ENCODE data around the gene PRR30. TPM values are rescaled to one million over a fixed set of nuclear protein-coding genes. Genes with fewer than 3 reads are reported as not detected.

PRR30 gene
- polyA plus RNA-seq, 1 donor = not detected

DNA sequence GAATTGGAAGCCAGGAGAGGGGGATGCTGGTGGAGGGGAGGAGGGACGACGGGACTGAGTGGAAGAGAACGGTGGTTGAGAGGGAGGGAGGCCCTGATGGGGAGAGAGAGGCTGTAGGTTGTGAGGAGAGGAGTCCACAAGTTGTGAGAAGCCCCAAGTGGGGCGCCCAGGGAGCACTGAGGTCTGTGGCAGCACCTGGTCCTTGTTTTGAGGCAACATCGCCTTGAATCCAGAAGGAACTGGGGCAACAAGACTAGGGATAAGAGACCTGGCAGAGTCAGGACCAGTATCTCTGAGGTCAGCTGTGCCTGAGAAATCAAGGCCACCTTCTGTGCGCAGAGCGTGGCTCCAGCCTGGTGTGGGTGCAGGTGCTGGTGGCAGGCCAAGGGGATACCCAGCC is 1.1 kb downstream of the PRR30 start:
- peaks cover 14% of the 10 kb centered on the region for H3K4me1 ChIP-seq (ENCODE audit: control insufficient read depth, insufficient read depth, low read length)
- 60% methylated on average over 2 of the region's 7 CpGs for WGBS (ENCODE audit: insufficient coverage, low lambda C conversion rate)
- peaks cover under 1% of the 10 kb centered on the region for H3K36me3 ChIP-seq (ENCODE audit: control insufficient read depth, insufficient read depth, low read length)
- no peaks in the 10 kb centered on the region for H3K27me3 ChIP-seq (ENCODE audit: control insufficient read depth, insufficient read depth, low read length)
- no peak overlapping the region for H3K27ac ChIP-seq (ENCODE audit: low read length)
- DNase-seq = no peak
- no peak overlapping the region for H3K4me3 ChIP-seq (ENCODE audit: low read length)
- no peaks in the 10 kb centered on the region for H3K9me3 ChIP-seq (ENCODE audit: control insufficient read depth, low read depth, low read length)

DNA sequence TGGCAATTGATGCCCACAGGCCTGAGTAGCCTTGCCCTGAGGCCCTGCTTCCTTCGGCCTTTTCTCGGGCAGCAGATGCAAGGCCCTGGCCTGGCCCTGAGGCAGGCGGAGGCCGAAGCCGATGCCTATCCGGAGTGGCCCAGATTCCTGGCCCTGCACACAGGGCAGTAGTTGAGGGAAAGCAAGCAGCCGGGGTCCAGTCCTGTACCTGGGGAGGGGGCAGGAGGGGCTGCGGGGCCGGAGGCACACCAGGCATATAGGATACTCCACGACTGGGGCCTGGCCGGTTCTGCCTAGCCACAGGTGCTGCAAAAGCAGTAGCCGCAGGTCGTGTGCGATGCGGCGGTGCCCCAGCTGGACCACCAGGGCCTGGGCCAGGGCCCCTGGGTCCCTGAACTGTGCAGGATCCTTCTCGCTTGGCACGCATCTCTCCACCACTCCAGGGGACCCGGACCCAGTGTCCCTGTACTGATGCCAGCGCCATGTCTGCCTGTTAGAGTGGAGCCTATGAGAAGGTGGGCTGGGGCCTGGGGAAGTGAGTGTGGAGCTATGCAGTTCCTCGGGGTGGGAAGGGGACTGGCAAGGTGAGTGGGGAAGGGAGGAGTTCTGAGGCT is 1.8 kb downstream of the PRR30 start:
- Histone ChIP-seq H3K9me3 (ENCODE audit: control insufficient read depth, low read depth, low read length) (no peaks in the 10 kb centered on the region), H3K36me3 (ENCODE audit: control insufficient read depth, insufficient read depth, low read length) (peaks cover 8% of the 10 kb centered on the region), H3K4me3 (ENCODE audit: low read length) (no peak overlapping the region), H3K4me1 (ENCODE audit: control insufficient read depth, insufficient read depth, low read length) (peaks cover 16% of the 10 kb centered on the region), H3K27ac (ENCODE audit: low read length) (no peak overlapping the region), H3K27me3 (ENCODE audit: control insufficient read depth, insufficient read depth, low read length) (no peaks in the 10 kb centered on the region)
- WGBS (ENCODE audit: insufficient coverage, low lambda C conversion rate) = 60% methylated on average over 1 of the region's 21 CpGs
- DNase-seq = no peak

DNA sequence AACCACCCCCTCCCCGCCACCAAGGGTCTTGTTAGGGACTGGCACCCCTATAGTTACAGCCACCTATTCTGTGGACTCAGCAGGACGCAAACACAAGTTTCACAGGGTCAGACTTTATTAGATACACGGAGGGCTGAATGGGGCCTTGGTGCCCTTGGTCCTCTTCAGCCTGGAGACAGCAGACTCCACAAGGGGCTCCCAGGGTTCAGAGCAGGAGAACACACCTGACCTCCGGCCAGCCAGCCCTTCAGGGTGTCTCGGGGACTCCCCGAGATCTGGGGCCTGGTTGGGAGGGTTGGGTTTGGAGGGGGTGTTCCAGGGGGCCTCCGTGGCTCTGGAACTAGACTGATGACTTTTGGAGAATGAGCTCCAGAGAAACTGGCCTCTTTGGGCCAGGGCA is 2.5 kb downstream of the PRR30 start:
- no CpG with 5 or more reads among the region's 7 CpGs for WGBS (ENCODE audit: insufficient coverage, low lambda C conversion rate)
- H3K4me3 ChIP-seq (ENCODE audit: low read length) = no peak overlapping the region
- H3K27me3 ChIP-seq (ENCODE audit: control insufficient read depth, insufficient read depth, low read length) = no peaks in the 10 kb centered on the region
- no peaks in the 10 kb centered on the region for H3K9me3 ChIP-seq (ENCODE audit: control insufficient read depth, low read depth, low read length)
- peaks cover 15% of the 10 kb centered on the region for H3K36me3 ChIP-seq (ENCODE audit: control insufficient read depth, insufficient read depth, low read length)
- peaks cover 10% of the 10 kb centered on the region for H3K4me1 ChIP-seq (ENCODE audit: control insufficient read depth, insufficient read depth, low read length)
- no peak overlapping the region for H3K27ac ChIP-seq (ENCODE audit: low read length)
- DNase-seq = no peak

DNA sequence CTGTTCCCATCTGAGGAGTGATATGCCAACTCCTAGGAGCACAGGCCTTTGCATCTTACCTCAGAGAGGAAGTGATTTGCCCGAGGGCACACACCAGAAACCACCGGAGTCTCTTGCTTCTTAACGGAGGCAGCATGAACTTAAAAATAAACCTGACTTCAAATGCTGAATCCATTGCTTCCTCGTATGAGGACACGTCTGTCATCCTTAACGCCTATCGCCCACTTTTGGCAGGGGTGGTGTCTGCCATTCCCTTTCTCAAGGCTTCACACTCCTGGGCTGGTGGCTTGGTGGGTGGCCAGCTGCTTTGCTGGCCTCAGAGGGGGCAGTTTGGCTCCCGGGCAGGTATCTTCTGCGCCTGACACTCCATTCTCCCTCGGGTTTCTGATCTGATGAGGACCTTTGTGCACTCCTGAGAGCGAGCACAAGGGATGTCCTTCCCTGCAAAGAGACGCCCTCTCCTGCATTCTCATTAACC is 3.7 kb downstream of the PRR30 start:
- no peak overlapping the region for H3K27ac ChIP-seq (ENCODE audit: low read length)
- H3K4me3 ChIP-seq (ENCODE audit: low read length) = no peak overlapping the region
- peaks cover 10% of the 10 kb centered on the region for H3K4me1 ChIP-seq (ENCODE audit: control insufficient read depth, insufficient read depth, low read length)
- WGBS (ENCODE audit: insufficient coverage, low lambda C conversion rate) = no CpG with 5 or more reads among the region's 12 CpGs
- H3K27me3 ChIP-seq (ENCODE audit: control insufficient read depth, insufficient read depth, low read length) = no peaks in the 10 kb centered on the region
- DNase-seq = no peak
- no peaks in the 10 kb centered on the region for H3K9me3 ChIP-seq (ENCODE audit: control insufficient read depth, low read depth, low read length)
- peaks cover 27% of the 10 kb centered on the region for H3K36me3 ChIP-seq (ENCODE audit: control insufficient read depth, insufficient read depth, low read length)

DNA sequence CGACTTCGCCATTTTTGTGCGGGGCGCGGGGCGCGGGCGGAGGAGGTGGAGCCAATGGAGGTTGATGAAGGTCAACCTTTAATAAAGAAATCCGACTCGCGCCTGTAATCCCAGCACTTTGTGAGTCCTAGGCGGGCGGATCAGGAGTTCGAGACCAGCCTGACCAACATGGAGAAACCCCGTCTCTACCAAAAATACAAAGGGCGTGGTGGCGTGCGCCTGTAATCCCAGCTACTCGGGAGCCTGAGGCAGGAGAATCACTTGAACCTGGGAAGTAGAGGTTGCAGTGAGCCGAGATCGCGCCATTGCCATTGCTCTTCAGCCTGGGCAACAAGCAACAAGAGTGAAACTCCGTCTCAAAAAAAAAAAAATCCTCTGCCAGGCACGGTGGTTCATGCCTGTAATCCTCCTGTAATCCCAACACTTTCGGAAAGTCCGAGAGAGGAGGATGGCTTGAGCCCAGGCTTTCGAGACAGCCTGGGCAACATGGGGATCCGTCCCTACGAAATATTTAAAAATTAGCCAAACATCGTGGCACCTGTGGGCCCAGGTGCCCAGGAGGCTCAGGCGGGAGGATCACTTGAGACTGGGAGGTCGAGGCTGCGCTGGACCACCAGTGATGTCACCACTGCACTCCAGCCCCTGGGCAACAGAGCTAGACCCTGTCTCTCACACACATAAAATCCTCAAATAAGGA is 4.3 kb downstream of the PRR30 start:
- 10% methylated on average over 2 of the region's 33 CpGs for WGBS (ENCODE audit: insufficient coverage, low lambda C conversion rate)
- H3K4me3 ChIP-seq (ENCODE audit: low read length) = peak overlapping the region; percentile 20
- peak overlapping the region; percentile 38 for H3K27ac ChIP-seq (ENCODE audit: low read length)
- H3K4me1 ChIP-seq (ENCODE audit: control insufficient read depth, insufficient read depth, low read length) = peaks cover 10% of the 10 kb centered on the region
- DNase-seq = no peak
- no peaks in the 10 kb centered on the region for H3K27me3 ChIP-seq (ENCODE audit: control insufficient read depth, insufficient read depth, low read length)
- H3K36me3 ChIP-seq (ENCODE audit: control insufficient read depth, insufficient read depth, low read length) = peaks cover 32% of the 10 kb centered on the region
- H3K9me3 ChIP-seq (ENCODE audit: control insufficient read depth, low read depth, low read length) = no peaks in the 10 kb centered on the region

DNA sequence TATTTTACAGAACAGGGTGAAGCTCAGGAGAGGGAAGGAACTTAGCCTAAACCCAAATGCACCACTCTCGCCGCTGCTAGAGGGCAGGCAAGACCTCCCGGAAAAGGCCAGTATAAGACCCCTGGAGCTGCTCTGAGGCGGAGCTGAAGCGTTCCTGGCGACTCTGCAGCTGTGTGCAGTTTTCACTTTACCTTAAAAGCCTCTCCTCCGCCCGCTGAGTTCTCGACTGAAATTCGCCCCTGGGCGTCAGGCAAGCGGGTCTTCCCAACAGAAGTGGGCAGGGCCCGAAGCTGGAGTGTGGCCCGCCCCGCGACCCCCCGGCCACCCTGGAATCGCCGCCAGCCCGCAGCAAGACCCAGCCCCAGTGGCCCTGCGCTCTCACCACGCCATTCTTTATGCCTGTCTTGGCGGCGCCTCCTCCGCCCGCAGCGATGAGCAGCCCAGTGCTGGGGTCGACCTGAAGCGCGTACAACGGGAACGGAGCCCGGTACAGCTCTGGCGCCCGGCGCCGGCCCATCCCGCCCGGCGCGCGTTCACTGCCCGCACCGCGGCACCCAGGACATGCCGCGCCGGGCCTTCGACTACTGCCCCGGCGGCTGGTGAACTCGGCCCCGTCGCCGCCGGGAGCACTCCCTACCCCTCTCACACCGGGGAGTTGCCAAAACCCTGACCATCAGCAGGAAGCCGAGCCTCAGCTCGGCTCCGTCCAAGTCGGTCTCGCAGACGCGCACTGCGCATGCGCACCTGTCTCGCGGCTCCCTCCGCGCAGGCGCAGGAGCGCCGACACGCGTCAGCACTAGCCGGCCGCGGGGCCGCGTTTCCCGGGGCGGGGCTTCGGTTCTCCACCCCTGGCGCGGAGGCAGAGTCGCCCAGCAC is 5.1 kb downstream of the PRR30 start, which contains the start of gene PREB:
PREB (minus strand) TSS at position 732 of the 876 bp plus-strand sequence; CDS start at position 517, 215 bp downstream.
- WGBS (ENCODE audit: insufficient coverage, low lambda C conversion rate) = no CpG with 5 or more reads among the region's 86 CpGs
- Histone ChIP-seq H3K4me3 (ENCODE audit: low read length) (peak within 1 kb of the TSS; percentile 82), H3K36me3 (ENCODE audit: control insufficient read depth, insufficient read depth, low read length) (peaks cover 40% of the 10 kb centered on the region), H3K4me1 (ENCODE audit: control insufficient read depth, insufficient read depth, low read length) (peaks cover 10% of the 10 kb centered on the region), H3K27me3 (ENCODE audit: control insufficient read depth, insufficient read depth, low read length) (no peaks in the 10 kb centered on the region), H3K9me3 (ENCODE audit: control insufficient read depth, low read depth, low read length) (no peaks in the 10 kb centered on the region), H3K27ac (ENCODE audit: low read length) (peak within 1 kb of the TSS; percentile 56)
- peak; percentile 96 to 97 for DNase-seq

DNA sequence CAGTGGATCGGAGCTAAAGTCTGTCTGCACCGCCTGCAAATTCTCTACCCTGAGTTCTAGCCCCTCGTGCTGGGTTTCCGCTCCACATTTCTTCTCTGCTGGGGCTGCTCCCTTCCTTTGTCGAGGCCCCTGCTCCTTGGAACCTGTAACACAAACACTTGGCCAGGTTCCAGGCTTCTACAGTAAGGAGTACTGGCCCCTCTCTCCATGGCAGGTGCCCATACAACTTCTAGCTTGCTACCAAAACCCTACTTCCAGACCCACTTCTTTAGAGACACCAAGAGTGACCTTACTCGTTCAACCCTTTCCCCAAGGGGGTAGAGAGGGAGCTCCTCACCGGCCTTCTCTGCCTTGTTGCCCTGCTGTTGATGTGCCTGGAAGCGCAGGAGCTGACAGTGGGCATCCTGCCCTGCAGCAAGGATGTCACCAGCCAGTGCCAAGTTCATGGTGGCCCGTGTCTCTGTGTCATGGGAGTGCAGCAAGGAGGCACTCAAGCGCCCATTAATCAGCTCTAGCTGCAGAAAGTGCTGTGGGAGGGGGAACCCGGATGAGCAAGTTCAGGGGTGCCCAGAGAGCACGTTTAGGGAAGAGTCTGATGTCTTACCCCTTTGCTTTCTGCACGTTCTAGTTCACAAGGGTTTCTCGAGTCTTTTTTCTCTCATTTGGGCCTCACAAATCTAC is 5.9 kb downstream of the PRR30 start:
- peaks cover 10% of the 10 kb centered on the region for H3K4me1 ChIP-seq (ENCODE audit: control insufficient read depth, insufficient read depth, low read length)
- H3K27ac ChIP-seq (ENCODE audit: low read length) = no peak overlapping the region
- no peaks in the 10 kb centered on the region for H3K27me3 ChIP-seq (ENCODE audit: control insufficient read depth, insufficient read depth, low read length)
- H3K36me3 ChIP-seq (ENCODE audit: control insufficient read depth, insufficient read depth, low read length) = peaks cover 40% of the 10 kb centered on the region
- no peaks in the 10 kb centered on the region for H3K9me3 ChIP-seq (ENCODE audit: control insufficient read depth, low read depth, low read length)
- peak overlapping the region; percentile 82 for H3K4me3 ChIP-seq (ENCODE audit: low read length)
- peak in 1 of 2 donors; percentile 50 for DNase-seq
- no CpG with 5 or more reads among the region's 14 CpGs for WGBS (ENCODE audit: insufficient coverage, low lambda C conversion rate)

DNA sequence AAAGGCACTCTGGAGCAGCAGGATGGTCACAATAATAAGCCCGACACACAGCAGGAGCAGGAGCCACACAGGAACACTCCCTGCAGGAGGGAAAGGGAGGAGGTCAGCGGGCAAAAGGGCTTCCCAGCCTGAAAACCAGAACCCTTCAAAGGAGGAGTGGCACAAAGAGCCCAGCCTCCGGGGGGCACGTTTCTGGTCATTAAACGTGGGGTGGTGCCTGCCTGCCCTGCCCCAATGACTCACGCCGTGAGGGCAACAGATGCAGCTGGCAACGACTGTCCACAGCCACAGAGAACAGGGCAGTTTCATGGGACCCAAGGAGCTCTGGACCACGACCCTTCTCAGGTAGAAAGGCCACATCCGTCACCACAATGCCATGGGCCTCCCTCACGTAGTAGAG is 7.8 kb downstream of the PRR30 start:
- DNase-seq = no peak
- WGBS (ENCODE audit: insufficient coverage, low lambda C conversion rate) = no CpG with 5 or more reads among the region's 11 CpGs
- H3K36me3 ChIP-seq (ENCODE audit: control insufficient read depth, insufficient read depth, low read length) = peaks cover 40% of the 10 kb centered on the region
- no peak overlapping the region for H3K4me3 ChIP-seq (ENCODE audit: low read length)
- no peak overlapping the region for H3K27ac ChIP-seq (ENCODE audit: low read length)
- H3K9me3 ChIP-seq (ENCODE audit: control insufficient read depth, low read depth, low read length) = no peaks in the 10 kb centered on the region
- H3K27me3 ChIP-seq (ENCODE audit: control insufficient read depth, insufficient read depth, low read length) = no peaks in the 10 kb centered on the region
- H3K4me1 ChIP-seq (ENCODE audit: control insufficient read depth, insufficient read depth, low read length) = peaks cover 12% of the 10 kb centered on the region

DNA sequence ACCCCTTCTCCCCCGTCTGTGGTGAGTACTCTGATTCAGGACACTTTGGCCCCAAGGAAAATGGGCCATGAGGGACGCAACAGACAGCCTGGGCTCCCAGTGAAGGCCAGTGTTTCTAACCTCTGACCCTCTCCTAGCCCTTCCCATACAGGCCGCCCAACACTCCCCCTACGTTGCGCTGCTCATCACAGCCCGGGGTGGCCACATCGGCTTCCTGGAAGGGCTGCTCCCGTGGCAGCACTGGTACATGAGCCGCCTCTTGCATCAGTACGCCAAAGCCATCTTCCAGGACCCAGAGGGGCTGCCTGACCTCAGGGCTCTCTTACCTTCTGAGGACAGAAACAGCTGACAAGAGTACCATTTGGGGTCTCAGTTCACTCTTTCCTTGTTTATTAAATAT is 8.8 kb downstream of the PRR30 start:
- WGBS (ENCODE audit: insufficient coverage, low lambda C conversion rate) = no CpG with 5 or more reads among the region's 10 CpGs
- no peak overlapping the region for H3K4me3 ChIP-seq (ENCODE audit: low read length)
- H3K27me3 ChIP-seq (ENCODE audit: control insufficient read depth, insufficient read depth, low read length) = no peaks in the 10 kb centered on the region

More for the DNA sequence above, 8.8 kb downstream of the PRR30 start:
- peaks cover 19% of the 10 kb centered on the region for H3K4me1 ChIP-seq (ENCODE audit: control insufficient read depth, insufficient read depth, low read length)
- peaks cover 40% of the 10 kb centered on the region for H3K36me3 ChIP-seq (ENCODE audit: control insufficient read depth, insufficient read depth, low read length)
- no peaks in the 10 kb centered on the region for H3K9me3 ChIP-seq (ENCODE audit: control insufficient read depth, low read depth, low read length)
- no peak overlapping the region for H3K27ac ChIP-seq (ENCODE audit: low read length)
- no peak for DNase-seq

Data from large intestine (tissue), 3 donors.